Brain pericyte (primary cell): Measurements from ENCODE around the gene MLLT1.
A peak's percentile ranks its signal among the peaks of the same experiment; 100 is the strongest.
"Not testable (repeated sequence)": the region's sequence is repeated elsewhere in the genome, so short reads cannot be mapped to it uniquely, and the experiment has no call there.

Experiments
- DNase-seq: peaks from one replicate; pipeline ENCODE4 v3.0.0-alpha.2; 2012; ENCODE audit warnings: low read depth, low spot score

MLLT1 gene, protein sequence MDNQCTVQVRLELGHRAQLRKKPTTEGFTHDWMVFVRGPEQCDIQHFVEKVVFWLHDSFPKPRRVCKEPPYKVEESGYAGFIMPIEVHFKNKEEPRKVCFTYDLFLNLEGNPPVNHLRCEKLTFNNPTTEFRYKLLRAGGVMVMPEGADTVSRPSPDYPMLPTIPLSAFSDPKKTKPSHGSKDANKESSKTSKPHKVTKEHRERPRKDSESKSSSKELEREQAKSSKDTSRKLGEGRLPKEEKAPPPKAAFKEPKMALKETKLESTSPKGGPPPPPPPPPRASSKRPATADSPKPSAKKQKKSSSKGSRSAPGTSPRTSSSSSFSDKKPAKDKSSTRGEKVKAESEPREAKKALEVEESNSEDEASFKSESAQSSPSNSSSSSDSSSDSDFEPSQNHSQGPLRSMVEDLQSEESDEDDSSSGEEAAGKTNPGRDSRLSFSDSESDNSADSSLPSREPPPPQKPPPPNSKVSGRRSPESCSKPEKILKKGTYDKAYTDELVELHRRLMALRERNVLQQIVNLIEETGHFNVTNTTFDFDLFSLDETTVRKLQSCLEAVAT

GRCh38 chr19:6279931-6280591 lies at the start of gene MLLT1:
Gene MLLT1, minus strand, starts transcription at chr19:6279975. Its CDS starts 191 bp downstream, at chr19:6279784.
- DNase-seq = peak; percentile 85

- DNase-seq = no peak
These were observed 47.0 kb upstream of the MLLT1 start for GRCh38 chr19:6326815-6327214.

- no peak for DNase-seq
These were observed 45.8 kb upstream of the MLLT1 start for GRCh38 chr19:6325614-6326013.

DNA sequence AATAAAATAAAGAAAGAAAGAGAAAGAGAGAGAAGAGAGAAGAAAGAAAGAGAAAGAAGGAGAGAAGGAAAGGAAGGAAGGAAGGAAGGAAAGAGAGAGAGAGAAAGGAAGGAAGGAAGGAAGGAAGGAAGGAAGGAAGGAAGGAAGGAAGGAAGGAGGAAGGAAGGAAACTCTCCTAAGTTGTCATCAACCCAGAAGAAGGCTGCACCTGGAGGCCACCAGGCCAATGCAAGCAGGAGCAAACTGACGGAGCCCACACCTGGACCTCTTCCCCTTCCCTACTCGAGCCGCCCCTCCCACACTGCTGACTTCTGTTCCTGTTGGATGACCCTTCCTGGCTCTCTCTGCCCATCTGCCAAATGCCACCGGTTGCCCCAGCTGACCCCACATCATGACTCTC lies 45.0 kb upstream of the MLLT1 start:
- DNase-seq = no peak

DNA sequence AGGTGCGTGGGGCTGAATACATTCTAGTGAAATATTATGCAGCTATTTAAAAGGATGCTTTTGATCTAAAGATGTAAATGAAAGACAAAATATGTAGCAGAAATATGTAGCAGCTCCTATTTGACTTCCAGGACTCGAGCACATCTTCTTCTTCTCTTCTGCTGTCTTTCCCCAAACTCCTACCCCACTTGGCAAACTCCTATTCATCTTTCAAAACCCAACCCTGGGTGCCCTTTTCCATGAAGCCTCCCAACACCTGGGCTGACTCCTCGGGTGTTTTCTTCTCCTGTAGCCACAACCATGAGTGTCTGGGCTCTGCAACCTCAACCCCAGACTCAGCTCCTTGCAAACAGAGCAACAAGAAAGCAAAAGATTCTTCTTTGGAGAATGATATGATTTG lies 42.5 kb upstream of the MLLT1 start:
- DNase-seq = no peak

GRCh38 chr19:6319376-6319775 lies 39.6 kb upstream of the MLLT1 start:
- DNase-seq = no peak

DNA sequence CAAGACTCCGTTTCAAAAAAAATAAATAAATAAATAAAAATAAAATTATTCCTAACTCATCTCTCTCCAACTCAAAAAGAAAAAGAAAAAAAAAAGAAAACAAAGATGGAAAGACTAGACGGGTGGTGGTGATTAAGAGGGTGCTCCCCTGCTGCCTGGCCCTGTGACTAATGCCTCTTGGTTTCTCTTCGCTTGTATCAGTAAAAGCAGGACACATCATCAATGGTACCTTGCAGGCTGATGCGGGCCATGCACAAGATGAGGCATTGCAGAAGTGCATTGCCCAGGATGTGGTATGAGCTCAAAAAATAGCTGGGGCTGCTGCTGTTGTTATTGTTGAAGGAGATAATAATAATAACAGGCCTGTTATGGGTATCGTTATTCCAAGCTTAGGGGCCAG lies 39.0 kb upstream of the MLLT1 start:
- no peak for DNase-seq

DNA sequence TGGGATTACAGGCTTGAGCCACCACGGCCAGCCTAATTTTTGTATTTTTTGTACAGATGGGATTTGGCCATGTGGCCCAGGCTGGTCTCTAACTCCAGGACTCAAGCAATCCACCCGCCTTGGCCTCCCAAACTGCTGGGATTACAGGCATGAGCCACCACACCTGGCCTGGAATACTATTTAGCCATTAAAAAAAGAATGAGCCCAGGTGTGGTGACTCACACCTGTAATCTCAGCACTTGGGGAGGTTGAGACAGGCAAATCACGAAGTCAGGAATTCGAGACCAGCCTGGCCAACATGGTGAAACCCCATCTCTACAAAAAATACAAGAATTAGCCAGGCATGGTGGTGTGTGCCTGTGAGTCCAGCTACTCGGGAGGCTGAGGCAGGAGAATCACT lies 35.9 kb upstream of the MLLT1 start:
- DNase-seq = not testable (repeated sequence)

DNA sequence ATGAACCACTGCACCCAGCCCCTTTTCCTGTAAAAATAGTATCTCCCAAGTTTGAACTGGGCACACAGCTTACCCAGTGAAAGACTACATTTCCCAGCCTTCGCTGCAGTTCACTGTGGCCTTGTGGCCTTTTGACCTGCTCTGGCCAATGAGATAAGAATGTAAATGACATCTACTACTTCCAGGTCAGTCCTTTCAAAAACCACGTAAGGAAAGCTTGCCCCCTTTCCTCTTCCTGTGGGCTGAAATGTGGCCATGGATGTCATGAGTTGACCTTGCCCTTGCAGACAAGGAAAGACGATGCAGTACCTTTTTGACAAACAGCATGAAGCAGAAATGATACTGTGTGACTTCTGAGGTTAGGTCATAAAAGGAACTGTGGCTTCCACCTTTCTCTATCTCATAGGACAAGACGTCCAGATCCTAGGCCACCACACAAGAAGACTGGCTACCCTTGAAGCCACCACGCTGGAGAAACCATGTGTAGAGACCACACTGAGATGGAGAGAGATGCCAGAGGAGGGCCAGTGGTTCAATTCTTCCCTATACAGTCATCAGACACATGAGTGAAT lies 33.7 kb upstream of the MLLT1 start:
- DNase-seq = no peak

DNA sequence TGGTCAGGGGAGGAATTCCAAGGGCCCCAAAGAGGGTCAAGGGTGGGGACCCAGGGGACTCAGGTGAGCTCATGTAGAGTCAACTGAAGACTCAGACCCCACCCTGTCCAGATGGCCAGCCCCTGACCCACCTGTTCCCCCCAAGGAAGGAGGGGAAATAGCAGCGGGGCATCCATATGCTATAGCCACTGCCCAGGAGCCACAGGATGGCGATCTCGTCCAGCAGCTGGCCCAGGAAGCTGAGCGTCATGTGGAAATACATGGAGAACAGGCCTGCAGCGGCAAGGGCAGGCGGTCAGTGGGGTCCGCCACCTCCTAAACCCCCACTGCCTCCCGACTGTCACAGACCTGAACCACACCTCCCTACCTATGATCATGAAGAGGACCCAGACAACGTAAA lies 32.2 kb upstream of the MLLT1 start:
- DNase-seq = no peak

DNA sequence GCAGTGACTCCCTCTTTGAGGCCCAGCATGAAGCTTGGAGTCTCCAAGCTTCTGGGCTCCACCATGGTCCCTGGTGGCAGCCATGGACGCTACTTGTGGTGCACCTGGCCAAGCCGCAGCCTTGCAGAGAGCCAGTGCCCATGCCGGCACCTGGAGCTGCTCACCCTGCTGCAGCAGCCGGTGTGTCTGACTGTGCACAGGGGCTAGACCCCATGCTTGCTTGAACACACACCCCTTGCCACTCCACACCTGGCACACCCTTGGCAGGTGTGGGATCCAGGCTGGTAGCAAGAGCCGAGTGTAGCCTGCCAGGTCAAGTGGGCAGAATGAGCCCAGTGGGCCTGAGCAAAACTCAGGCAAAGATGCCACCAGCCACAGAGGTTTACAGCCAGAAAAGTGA lies 18.6 kb upstream of the MLLT1 start:
- no peak for DNase-seq

GRCh38 chr19:6297202-6297601 lies 17.4 kb upstream of the MLLT1 start:
- DNase-seq = no peak

DNA sequence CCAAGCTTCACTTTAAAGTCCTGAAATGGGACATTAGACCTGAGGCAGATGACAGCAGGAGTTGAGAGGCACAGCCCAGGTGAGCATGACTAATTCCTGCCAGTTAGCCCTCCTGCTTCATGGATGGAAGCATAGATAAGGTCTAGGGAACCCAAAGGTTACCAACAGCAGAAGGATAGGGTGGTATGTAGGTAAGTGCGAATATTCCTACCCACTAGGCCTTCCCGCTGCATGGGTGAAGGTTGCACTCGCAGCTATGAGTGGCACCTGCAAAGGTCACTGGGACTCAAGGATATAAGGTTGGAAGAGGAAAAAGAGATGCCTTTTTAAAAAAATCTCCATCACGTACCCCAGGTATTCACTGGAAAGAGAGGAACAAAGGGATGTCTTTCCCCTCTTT lies 12.2 kb upstream of the MLLT1 start:
- DNase-seq = no peak

GRCh38 chr19:6288737-6289136 lies 9.0 kb upstream of the MLLT1 start:
- DNase-seq = no peak

- DNase-seq = no peak
These were observed 7.6 kb upstream of the MLLT1 start for GRCh38 chr19:6287269-6287885.

DNA sequence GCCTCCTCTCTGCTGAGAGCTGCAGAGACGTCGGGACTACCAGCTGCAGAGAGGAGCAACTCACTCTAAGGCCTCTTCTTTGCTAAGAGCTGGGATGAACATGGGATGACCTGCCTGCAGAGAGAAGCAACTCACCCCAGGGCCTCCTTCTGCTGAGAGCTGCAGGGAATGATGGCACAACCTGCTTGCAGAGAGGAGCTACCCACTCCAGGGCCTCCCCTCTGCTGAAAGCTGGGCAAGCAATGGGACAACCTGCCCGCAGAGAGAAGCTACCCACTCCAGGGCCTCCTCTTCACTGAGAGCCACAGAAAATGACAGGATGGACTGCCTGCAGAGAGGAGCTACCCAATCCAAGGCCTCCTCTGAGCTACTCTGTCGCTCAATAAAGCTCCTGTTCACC lies 6.9 kb upstream of the MLLT1 start:
- no peak for DNase-seq

DNA sequence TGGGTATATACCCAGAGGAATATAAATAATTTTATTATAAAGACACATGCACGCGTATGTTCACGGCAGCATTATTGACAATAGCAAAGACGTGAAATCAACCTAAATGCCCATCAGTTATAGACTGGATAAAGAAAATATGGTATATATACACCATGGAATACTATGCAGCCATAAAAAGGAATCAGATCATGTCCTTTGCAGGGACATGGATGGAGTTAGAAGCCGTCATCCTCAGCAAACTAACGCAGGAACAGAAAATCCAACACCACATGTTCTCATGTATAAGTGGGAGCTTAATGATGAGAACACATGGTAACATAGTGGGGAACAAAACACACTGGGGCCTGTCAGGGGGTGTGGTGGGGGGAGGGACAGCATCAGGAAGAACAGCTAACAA lies 2.6 kb upstream of the MLLT1 start:
- DNase-seq = not testable (repeated sequence)

DNA sequence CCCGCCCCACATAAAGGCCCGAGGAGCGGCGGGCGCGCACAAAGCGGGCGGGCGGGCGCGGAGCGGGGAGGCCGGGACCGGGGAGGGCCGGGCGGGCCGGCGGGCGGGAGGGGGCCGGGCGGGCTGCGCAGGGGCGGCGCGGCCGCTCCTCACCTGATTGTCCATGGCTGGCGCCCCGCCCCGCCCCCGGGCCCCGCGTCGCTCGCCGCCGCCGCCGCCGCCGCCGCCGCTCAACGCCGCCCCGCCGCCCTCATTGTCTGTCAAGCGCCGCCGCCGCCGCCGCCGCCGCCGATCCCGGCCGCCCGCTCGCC lies 200 bp downstream of the MLLT1 start:
- no peak for DNase-seq

- no peak for DNase-seq
These were observed 795 bp downstream of the MLLT1 start for GRCh38 chr19:6278740-6279619.

DNA sequence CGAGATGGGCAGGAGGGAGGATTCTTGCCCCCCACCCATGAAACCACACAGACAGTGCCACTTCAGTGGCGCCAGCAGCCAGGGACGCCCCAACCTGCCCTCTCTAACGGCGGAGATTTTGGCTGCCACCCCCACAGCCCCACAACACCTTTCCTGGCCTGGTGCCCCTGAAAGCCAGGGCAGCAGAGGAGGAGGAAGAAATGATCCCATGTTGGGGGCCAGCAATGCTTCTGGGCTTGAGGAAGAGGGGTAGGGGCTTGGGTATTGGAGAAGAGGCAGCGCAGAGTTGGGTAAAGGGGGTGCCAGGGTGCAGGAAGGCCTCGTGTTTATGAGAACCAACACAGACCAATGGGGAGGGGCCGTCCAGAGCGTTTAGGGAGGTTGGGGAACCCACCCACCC lies 1.7 kb downstream of the MLLT1 start:
- DNase-seq = no peak

- DNase-seq = no peak
These were observed 3.3 kb downstream of the MLLT1 start for GRCh38 chr19:6276447-6276846.
